Brain pericyte (primary cell): ENCODE results near the gene STX12.
"Not testable (repeated sequence)": the region's sequence is repeated elsewhere in the genome, so short reads cannot be mapped to it uniquely, and the experiment has no call there.

Experiments used
- DNase-seq: peaks from one replicate; pipeline ENCODE4 v3.0.0-alpha.2; 2012; ENCODE audit warnings: low read depth, low spot score

Gene STX12

GRCh38 chr1:27775336-27775735 lies 2.3 kb downstream of the STX12 start:
- not testable (repeated sequence) for DNase-seq

- not testable (repeated sequence) for DNase-seq
These were observed 3.3 kb downstream of the STX12 start for GRCh38 chr1:27776276-27776675.

- no peak for DNase-seq
These were observed 5.0 kb downstream of the STX12 start for GRCh38 chr1:27778056-27778455.

DNA sequence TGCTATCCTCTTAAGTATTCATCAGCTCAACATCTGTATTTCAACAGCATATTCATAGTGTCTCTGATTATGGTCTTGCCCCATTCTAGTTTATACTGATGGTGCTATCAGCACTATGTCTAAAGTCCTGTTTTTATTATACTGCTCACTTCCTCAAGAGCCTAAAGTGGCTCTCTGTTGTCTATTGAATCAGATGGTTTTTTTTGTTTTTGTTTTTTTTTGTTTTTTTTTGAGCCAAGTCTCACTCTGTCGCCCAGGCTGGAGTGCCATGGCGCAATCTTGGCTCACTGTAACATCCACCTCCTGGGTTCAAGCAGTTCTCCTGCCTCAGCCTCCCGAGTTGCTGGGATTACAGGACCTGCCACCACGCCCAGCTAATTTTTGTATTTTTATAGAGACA lies 6.1 kb downstream of the STX12 start:
- no peak for DNase-seq

DNA sequence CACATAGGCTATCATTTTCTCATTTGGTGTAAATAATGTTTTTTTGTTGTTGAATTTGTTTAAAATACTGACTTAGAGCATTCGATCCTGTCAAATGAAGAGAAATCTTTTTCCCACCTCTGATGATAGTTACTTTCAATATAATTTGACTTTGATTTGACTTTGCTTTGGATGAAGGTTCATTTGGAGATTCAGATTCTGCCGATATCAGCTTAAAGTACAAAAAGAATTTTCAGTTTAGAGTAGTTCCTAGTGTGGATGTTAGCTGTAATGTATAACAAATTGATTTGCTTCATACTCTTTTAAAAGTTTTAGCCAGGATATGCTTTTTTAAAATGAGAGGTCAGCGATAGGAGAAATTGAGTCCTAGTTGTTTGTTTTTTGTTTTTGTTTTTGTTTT lies 9.9 kb downstream of the STX12 start:
- no peak for DNase-seq

- no peak for DNase-seq
These were observed 11.7 kb downstream of the STX12 start for GRCh38 chr1:27784700-27785099.

DNA sequence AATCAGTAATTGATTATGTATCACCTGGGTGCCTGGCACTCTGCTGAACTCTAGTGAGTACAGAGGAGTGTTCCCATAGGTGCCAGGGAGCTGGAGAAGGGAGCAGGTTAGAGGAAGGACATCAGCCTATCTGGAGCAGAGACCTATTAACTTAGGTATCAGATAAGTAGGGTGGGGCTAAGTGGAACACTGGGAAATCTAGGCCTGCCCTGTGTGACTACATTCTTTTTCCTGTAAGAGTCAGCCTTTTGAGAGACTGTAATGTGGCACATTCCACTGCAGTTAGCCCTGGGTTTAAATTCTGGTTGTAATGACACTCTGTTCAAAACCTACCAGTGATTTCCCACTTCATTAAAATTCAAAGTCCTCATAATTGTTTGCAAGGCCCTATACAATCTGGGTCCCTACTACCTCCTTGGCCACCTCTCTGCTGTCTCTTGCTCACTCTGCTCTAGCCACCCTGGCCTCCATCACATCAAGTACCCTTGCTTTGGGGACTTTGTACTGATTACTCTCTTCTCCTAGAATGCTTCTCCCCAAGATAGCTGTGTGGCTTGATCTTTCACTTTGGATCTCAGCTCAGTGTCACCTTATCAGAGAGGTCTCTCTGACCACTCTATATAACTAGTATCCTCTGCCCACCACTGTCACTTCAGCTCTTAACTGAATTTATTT lies 12.9 kb downstream of the STX12 start:
- DNase-seq: no peak

- DNase-seq: no peak
These were observed 14.9 kb downstream of the STX12 start for GRCh38 chr1:27787895-27788294.

DNA sequence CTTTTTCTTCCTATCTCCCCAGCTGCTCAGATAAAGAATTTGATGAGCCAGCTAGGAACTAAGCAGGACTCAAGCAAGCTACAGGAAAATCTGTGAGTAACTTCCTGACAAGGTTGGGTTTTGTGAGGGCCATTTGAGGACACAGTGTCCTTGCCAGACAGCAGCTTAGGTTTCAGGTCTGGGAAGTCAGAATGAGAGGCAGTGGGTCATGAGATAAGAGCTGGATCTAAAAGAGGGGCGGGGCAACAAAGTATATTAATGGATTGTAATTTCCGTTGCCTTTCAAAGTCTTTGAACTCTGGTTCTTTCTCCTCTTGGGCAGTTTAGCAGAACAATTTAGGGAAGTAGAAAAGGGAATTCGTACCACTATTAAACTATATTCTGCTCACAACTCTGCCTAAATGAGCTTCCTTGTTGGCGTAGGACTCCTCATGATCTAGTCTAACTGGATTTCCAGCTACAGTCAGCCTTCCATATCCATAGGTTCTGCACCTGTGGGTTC lies 16.6 kb downstream of the STX12 start:
- no peak for DNase-seq

GRCh38 chr1:27790270-27790669 lies 17.3 kb downstream of the STX12 start:
- not testable (repeated sequence) for DNase-seq

DNA sequence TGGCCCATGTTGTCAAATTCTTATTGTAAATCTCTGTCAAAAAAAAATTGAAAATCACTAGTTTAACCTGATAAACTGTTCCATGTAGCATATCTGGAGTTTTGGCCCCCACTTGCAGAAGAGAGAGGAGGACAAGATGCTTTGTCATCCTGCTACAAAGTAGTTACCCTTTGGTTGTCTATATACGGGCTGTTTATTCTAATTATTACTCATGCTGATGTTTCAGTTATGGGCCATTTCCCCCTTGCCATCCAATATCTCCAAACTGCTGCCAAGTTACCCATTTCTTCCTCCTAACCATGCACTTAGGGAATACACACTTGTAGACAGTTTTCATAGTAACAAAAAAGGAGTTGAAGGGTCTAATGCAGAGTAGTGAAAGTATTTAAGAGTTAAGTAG lies 22.6 kb downstream of the STX12 start:
- no peak for DNase-seq

DNA sequence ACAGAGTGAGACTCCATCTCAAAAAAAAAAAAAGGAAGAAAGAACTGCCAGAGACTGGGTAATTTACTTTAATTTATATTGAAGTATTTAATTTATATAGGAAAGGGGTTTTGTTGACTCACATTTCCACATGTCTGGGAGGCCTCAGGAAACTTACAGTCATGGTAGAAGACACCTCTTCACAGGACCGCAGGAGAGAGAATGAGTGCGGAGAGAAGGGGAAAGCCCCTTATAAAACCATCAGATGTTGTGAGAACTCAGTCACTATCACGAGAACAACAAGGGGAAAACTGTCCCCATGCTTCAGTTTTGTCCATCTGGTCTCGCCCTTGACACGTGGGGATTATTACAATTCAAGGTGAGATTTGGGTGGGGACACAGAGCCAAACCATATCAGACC lies 31.8 kb downstream of the STX12 start:
- no peak for DNase-seq

DNA sequence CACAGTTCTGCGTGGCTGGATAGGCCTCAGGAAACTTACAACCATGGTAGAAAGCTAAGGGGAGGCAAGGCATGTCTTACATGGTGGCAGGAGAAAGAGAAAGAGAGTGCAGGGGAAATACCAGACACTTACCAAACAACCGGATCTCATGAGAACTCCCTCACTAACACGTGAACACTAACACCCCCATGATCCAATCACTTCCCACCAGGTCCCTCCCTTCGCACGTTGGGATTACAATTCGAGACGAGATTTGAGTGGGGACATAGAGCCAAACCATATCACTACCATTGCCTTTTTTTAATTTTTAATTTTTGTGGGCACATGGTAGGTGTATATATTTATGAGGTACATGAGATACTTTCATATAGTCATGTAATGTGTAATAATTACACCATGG lies 33.7 kb downstream of the STX12 start:
- no peak for DNase-seq

DNA sequence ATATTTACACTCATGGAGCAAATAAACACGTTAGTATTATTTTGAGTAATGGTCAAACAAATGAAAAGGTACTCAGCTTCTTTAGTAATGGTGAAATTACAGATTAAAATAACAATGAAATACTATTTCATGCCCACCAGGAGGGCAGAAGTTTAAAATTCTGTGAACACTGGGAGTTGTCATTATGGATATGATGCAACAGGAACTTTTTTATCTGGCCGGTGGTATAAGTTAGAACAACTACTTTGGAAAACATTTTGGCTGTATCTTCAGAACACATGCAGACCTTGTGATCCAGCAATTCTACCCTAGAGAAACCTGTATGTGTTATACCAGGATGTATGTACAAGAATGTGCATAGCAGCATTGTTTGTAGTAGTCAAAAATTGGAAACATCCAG lies 34.4 kb downstream of the STX12 start:
- DNase-seq: no peak

- DNase-seq: not testable (repeated sequence)
These were observed 35.1 kb downstream of the STX12 start for GRCh38 chr1:27808131-27808530.

DNA sequence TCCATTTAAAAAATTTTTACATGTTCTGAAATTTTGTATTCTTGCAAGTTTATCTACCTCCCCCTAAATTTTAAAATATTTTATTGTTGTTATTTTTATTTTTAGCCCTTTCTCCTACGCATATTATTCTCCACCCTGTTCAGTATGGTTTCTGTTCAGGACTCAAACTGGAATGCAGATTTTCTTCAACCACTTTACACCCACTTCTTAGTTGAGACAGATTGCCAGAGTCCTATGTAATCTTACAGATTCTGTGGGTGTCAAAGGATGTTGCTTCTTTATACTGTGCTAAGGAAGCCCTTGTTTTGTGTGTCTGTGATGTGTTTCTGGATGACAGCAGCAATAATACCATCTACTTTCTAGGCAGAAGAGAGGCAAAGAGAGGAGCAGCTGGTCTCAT lies 36.9 kb downstream of the STX12 start:
- DNase-seq: no peak

GRCh38 chr1:27811741-27812500 lies 38.9 kb downstream of the STX12 start:
- DNase-seq: no peak

DNA sequence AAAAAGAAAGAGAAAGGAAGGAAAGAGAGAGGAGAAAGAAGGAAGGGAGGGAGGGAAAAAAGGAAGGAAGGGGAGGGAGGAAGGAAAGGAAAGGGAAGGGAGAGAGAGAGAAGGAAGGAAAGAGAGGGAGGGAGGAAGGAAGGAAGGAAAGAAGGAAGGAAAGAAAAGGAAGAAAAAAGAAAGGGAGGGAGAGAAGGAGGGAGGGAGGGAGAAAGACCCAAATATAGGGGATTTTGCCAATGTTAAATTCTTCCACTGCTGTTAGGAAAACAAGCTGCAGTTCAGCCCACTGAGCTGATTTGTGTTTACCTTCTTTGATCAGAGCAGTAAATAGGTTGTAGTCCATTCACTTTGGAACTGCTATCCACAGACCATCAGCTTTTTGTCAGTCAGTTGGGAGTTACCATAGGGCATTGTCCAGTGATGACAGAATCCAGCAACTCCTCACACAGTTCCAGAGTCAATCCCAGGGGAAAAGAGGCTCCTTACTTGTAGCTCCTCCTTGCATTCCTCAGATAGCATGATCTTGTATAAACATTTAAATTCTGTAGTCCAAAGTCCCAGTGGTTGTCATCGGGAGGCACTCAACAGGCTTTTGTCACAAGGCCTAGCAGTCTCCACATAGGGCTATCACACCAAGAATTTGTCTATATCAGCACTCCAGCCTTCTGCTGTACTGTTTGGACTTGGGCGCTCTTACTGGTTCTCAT lies 44.1 kb downstream of the STX12 start:
- DNase-seq: no peak

DNA sequence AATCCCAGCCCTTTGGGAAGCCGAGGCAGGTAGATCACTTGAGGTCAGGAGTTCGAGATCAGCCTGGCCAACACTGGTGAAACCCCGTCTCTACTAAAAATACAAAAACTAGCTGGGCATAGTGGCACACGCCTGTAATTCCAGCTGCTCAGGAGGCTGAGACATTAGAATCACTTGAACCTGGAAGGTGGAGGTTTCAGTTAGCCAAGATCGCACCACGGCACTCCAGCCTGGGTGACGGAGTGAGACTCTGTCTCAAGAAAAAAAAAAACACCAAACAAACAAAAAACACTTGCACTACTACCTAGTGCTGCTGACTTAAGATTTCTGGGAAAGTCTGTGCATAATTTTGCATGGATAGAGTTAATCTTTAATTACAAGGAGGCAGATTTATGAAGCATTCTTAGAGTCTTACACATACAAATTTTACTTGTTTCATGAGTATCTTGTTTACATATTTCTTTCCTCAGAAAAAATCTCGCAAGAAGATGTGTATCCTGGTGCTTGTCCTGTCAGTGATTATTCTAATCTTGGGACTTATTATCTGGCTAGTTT lies 48.8 kb downstream of the STX12 start:
- DNase-seq: no peak

- DNase-seq: no peak
These were observed 50.8 kb downstream of the STX12 start for GRCh38 chr1:27823784-27824183.

- no peak for DNase-seq
These were observed 51.4 kb downstream of the STX12 start for GRCh38 chr1:27824411-27824810.

GRCh38 chr1:27829339-27829960 lies 56.4 kb downstream of the STX12 start:
- not testable (repeated sequence) for DNase-seq
